B cell (primary cell): ENCODE data around the gene RNFT2.

ENCODE experiments used
- CTCF ChIP-seq: fragments of 200-600 bp; IDR thresholded peaks from one replicate; pipeline ENCODE4 v1.8.0; 2022; ENCODE audit warnings: antibody characterized with exemption, mild to moderate bottlenecking
- EZH2 ChIP-seq: IDR thresholded peaks from 2 replicates; pipeline ENCODE4 v1.6.1; 2012; ENCODE audit warnings: borderline replicate concordance, low read depth, mild to moderate bottlenecking, moderate library complexity, low read length; ENCODE audit not compliant: insufficient read depth, poor library complexity, severe bottlenecking

- TF ChIP-seq EZH2: no peak
- no peak for TF ChIP-seq CTCF
These were observed 59.8 kb downstream of the RNFT2 start for GRCh38 chr12:116797885-116798284.
